ENCODE data around the gene CRPPA. TPM values are rescaled to one million over a fixed set of nuclear protein-coding genes. Genes with fewer than 3 reads are reported as not detected.
"Not testable (repeated sequence)": the region's sequence is repeated elsewhere in the genome, so short reads cannot be mapped to it uniquely, and the experiment has no call there.

CRPPA gene
- total RNA-seq, 2 experiments from 2014 or later: 1.0 to 1.1 TPM

GRCh38 chr7:16460789-16461493 is 39.6 kb upstream of the CRPPA start:
- ATAC-seq (ENCODE audit: poor library complexity) (no peak), DNase-seq (no peak)
- H3K9me3 ChIP-seq (ENCODE audit: control insufficient read depth in 1 of 2, insufficient read depth in 1 of 2, low read length in 2 of 2): no peaks in the 10 kb centered on the region
- Mint-ChIP-seq H3K4me1 (ENCODE audit: low read depth) (peaks cover 12% of the 10 kb centered on the region), H3K36me3 (ENCODE audit: low read depth) (no peaks in the 10 kb centered on the region), H3K4me3 (no peak overlapping the region), H3K27ac (no peak overlapping the region), H3K27me3 (peaks cover 12% of the 10 kb centered on the region), H3K9me3 (no peaks in the 10 kb centered on the region)
- H3K36me3 ChIP-seq (ENCODE audit: insufficient read depth, low read length): no peaks in the 10 kb centered on the region
- peaks cover 0 to 4% of the 10 kb centered on the region in 2 experiments for H3K27me3 ChIP-seq (ENCODE audit: control insufficient read depth in 1 of 2, insufficient read depth in 2 of 2, low read length in 2 of 2)
- intact Hi-C loops (cut with DNase I, micrococcal nuclease): no loop called here
- no peaks in the 10 kb centered on the region for H3K4me1 ChIP-seq (ENCODE audit: insufficient read depth, low read length)
- CTCF ChIA-PET: no interaction called here
- no peak overlapping the region for H3K27ac ChIP-seq (ENCODE audit: low read depth in 1 of 2, low read length in 2 of 2)
- no peak overlapping the region for H3K4me3 ChIP-seq (ENCODE audit: low read length)
- POLR2A ChIA-PET: no interaction called here
- no peak for TF ChIP-seq CTCF (IDR thresholded peaks at IDR 0.05)

- H3K9me3 Mint-ChIP-seq; intact Hi-C loops (cut with DNase I, micrococcal nuclease); H3K4me3 Mint-ChIP-seq; H3K4me1 ChIP-seq (ENCODE audit: insufficient read depth, low read length); DNase-seq; H3K36me3 ChIP-seq (ENCODE audit: insufficient read depth, low read length); H3K27me3 Mint-ChIP-seq; ATAC-seq (ENCODE audit: poor library complexity); H3K9me3 ChIP-seq (ENCODE audit: control insufficient read depth in 1 of 2, insufficient read depth in 1 of 2, low read length in 2 of 2); H3K27ac Mint-ChIP-seq; CTCF ChIA-PET; H3K27ac ChIP-seq (ENCODE audit: low read depth in 1 of 2, low read length in 2 of 2); H3K27me3 ChIP-seq (ENCODE audit: control insufficient read depth in 1 of 2, insufficient read depth in 2 of 2, low read length in 2 of 2); H3K4me3 ChIP-seq (ENCODE audit: low read length); H3K36me3 Mint-ChIP-seq (ENCODE audit: low read depth): not testable (repeated sequence)
- POLR2A ChIA-PET: interaction anchor here (1.1 kb wide), 1 partner anchor 36 kb away, joined by 6 read pairs; no protein-coding TSS in a partner anchor
- peaks cover 18% of the 10 kb centered on the region for H3K4me1 Mint-ChIP-seq (ENCODE audit: low read depth)
Measured at GRCh38 chr7:16456303-16456702, 35.0 kb upstream of the CRPPA start.

- POLR2A ChIA-PET: interaction anchor here (1.1 kb wide), 1 partner anchor 36 kb away, joined by 6 read pairs; no protein-coding TSS in a partner anchor
- no peak for TF ChIP-seq CTCF (IDR thresholded peaks at IDR 0.05)
Measured at GRCh38 chr7:16455591-16455990, 34.3 kb upstream of the CRPPA start.

GRCh38 chr7:16450366-16450765 is 29.0 kb upstream of the CRPPA start:
- no peaks in the 10 kb centered on the region for H3K36me3 Mint-ChIP-seq (ENCODE audit: low read depth)
- no peaks in the 10 kb centered on the region for H3K27me3 Mint-ChIP-seq
- H3K9me3 ChIP-seq (ENCODE audit: control insufficient read depth in 1 of 2, insufficient read depth in 1 of 2, low read length in 2 of 2): no peaks in the 10 kb centered on the region
- no peak overlapping the region for H3K27ac ChIP-seq (ENCODE audit: low read depth in 1 of 2, low read length in 2 of 2)
- ChIA-PET CTCF (interaction anchor here (0.6 kb wide), 1 partner anchor 950 kb away, joined by 5 read pairs; no protein-coding TSS in a partner anchor), POLR2A (no interaction called here)
- H3K4me3 Mint-ChIP-seq: no peak overlapping the region
- no peaks in the 10 kb centered on the region for H3K4me1 ChIP-seq (ENCODE audit: insufficient read depth, low read length)
- peaks cover 6% of the 10 kb centered on the region for H3K4me1 Mint-ChIP-seq (ENCODE audit: low read depth)
- no peak for DNase-seq
- no peak overlapping the region for H3K27ac Mint-ChIP-seq
- no peak overlapping the region for H3K4me3 ChIP-seq (ENCODE audit: low read length)
- TF ChIP-seq CTCF (IDR thresholded peaks at IDR 0.05): no peak
- ATAC-seq (ENCODE audit: poor library complexity): no peak
- H3K9me3 Mint-ChIP-seq: no peaks in the 10 kb centered on the region
- intact Hi-C loops (cut with DNase I, micrococcal nuclease): no loop called here
- H3K36me3 ChIP-seq (ENCODE audit: insufficient read depth, low read length): no peaks in the 10 kb centered on the region
- no peaks in the 10 kb centered on the region for H3K27me3 ChIP-seq (ENCODE audit: control insufficient read depth in 1 of 2, insufficient read depth in 2 of 2, low read length in 2 of 2)

More at GRCh38 chr7:16455591-16455990, 34.3 kb upstream of the CRPPA start:
- no peaks in the 10 kb centered on the region for H3K4me1 ChIP-seq (ENCODE audit: insufficient read depth, low read length)
- CTCF ChIA-PET: no interaction called here
- H3K27ac ChIP-seq (ENCODE audit: low read depth in 1 of 2, low read length in 2 of 2): no peak overlapping the region
- no peaks in the 10 kb centered on the region for H3K27me3 ChIP-seq (ENCODE audit: control insufficient read depth in 1 of 2, insufficient read depth in 2 of 2, low read length in 2 of 2)
- ATAC-seq (ENCODE audit: poor library complexity): no peak
- H3K4me3 Mint-ChIP-seq: no peak overlapping the region
- no peak overlapping the region for H3K4me3 ChIP-seq (ENCODE audit: low read length)
- intact Hi-C loops (cut with DNase I, micrococcal nuclease): no loop called here
- H3K27ac Mint-ChIP-seq: no peak overlapping the region
- H3K36me3 Mint-ChIP-seq (ENCODE audit: low read depth): no peaks in the 10 kb centered on the region
- H3K27me3 Mint-ChIP-seq: no peaks in the 10 kb centered on the region
- H3K4me1 Mint-ChIP-seq (ENCODE audit: low read depth): peaks cover 18% of the 10 kb centered on the region
- H3K9me3 ChIP-seq (ENCODE audit: control insufficient read depth in 1 of 2, insufficient read depth in 1 of 2, low read length in 2 of 2): no peaks in the 10 kb centered on the region
- H3K9me3 Mint-ChIP-seq: no peaks in the 10 kb centered on the region
- H3K36me3 ChIP-seq (ENCODE audit: insufficient read depth, low read length): no peaks in the 10 kb centered on the region
- no peak for DNase-seq

Measured in CD4-positive, alpha-beta T cell (primary cell).